ENCODE results near the gene ANXA11. TPM values are rescaled to one million over a fixed set of nuclear protein-coding genes. Genes with fewer than 3 reads are reported as not detected.

The ANXA11 gene
- total RNA-seq, 1 donor = 54.4 TPM

DNA sequence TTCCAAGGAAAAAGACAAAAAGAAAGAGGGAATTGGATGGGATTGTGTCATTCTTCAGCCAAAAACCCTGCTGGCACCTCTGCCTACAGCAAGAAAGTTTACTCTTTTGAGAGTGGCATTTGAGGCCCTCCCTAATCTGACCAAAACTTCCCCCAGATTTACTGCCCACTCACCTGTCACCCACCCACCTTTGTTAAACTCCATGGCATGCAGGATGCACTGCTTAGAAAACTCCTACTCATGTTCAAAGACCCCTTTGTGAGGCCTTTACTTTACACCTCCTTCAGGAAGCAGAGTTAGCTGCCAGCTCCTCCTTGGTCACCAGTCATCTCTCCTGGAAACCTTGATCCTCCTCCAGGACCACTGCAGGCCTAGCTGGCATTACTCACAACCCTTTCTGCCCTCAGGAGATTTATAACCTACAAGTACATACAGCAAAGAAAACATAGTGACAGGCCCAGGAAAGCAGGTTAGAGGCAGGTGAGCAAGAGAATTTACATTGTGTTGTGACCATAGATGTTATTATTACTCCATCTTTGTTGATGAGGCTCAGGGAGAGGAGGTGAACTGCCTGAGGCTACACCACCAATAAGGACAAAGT is 83.1 kb downstream of the ANXA11 start:
- DNase-seq (ENCODE audit: low read depth in 2 of 3, low spot score in 2 of 3) = no peak

DNA sequence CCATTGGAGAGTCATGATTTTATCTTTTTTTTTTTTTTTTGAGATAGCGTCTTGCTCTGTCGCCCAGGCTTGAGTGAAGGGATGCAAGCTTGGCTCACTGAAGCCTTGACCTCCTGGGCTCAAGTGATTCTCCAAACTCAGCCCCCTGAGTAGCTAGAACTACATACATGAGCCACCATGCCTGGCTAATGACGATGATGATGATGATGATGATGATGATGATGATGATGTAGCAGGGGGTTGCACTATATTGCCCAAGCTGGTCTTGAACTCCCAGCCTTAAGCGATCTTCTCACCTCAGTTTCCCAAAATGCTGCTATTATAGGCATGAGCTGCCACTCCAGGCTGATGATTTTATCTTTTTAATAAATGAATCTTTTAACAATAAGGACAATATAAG is 86.7 kb downstream of the ANXA11 start:
- DNase-seq (ENCODE audit: low read depth in 2 of 3, low spot score in 2 of 3) = no peak

DNA sequence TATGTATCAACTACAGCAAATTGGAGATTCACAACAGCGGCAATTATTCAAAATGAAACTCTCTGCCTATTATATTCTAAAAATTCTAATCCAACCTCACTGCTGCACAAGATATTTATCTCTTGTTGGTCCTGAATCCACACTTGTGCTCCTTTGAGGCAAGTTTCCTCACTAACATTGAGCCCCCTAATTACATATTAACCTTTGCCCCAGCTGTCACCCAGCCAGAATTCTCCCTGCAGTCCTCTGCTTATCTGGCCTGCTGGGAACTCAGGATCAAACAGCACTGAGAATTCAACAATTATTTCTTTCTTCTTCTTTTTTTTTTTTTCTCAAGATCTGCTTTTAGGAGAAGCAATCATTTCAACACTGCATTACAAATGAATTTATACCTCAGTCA is 94.4 kb downstream of the ANXA11 start:
- DNase-seq (ENCODE audit: low read depth in 2 of 3, low spot score in 2 of 3) = no peak

DNA sequence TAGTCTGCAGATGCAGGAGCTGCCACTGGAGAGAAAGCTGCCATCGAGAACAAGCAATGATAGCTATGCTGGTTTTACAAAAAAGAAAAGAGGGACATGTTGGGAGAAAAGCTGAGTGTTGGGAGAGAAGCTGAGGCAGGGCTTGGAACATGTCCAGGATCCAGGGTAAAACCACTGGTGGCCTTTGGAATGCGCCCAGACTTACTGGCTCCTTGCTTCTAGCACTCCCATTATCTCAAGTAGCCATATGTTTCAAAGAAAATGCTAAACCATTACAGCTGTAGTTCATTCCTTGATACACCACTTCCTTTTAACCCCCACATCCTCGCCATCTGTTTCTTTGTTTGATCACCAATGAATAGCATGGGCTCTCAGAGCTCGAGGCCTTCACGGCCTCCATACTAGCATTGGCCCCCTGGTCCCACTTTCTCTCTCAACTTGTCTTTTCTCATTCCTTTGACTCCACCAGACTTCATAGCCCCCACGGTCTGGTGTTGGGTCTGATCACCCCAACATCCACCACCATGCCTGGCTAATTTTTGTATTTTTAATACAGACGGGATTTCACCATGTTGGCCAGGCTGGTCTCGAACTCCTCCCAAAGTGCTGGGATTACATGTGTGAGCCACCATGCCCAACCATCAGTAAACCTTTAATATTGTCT is 96.6 kb downstream of the ANXA11 start:
- DNase-seq (ENCODE audit: low read depth in 2 of 3, low spot score in 2 of 3) = peak in 1 of 3 donors; percentile 23

DNA sequence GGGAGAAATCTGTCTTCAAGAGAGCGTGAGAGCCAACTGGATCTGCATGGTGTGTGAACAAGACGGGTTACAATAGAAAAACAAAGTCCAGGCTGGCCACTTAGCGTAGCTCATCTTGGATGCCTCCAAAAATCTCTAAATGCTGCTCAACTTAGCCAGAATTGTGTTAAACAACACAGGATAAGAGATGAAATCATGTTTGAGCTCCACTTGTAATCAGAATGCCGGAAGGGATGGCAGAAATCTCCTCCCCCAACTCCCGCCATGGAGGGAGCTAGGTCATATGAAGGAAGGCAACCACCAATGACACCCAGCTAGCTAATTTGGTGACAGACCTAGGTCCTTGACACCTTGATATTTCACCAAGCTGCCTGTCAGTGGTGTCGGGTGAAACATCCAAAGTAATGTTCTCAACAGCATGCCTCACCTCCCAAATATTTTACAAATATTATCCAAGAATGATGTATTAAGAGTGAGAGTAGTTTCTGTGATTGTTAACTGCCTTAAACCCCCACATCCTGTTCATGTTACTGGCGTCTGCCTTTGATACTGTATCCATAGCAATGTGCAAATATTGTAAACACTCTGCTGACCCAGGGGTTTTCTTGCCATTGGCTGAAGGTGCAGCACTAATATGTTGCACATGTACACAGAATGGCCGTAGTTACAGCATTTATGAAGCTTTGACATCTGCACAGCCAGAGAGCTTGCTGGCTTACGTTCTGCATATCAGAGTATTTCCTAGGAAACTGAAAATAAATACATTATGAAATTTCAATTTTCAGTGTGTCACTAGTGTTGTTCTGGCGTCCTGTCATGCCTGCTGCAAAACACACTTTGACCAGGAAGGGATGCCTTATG is 101.0 kb downstream of the ANXA11 start:
- peak in 2 of 3 donors; percentile 65 to 87 for DNase-seq (ENCODE audit: low read depth in 2 of 3, low spot score in 2 of 3)

Small RNA genes lying within 50 kb of the gene (small RNA-seq; reads per million reads assigned to genes)
- gene RPS12P2 = not detected

Other genes starting within 250 kb of the ANXA11 start
- 16.7 TPM for gene TMEM254, start 126.9 kb downstream of the ANXA11 start, total RNA-seq
- 0.27 TPM for gene PLAC9, start 72.8 kb downstream of the ANXA11 start, total RNA-seq
- gene MAT1A, start 84.1 kb upstream of the ANXA11 start, total RNA-seq = under 0.01 TPM
- not detected for gene DYDC1, start 151.2 kb upstream of the ANXA11 start, total RNA-seq
- not detected for gene DYDC2, start 151.2 kb upstream of the ANXA11 start, total RNA-seq
- gene PRXL2A, start 203.0 kb upstream of the ANXA11 start, total RNA-seq = 6.5 TPM
- gene TSPAN14, start 248.8 kb upstream of the ANXA11 start, total RNA-seq = 29.6 TPM